GM12801 (cell line): ENCODE data around the gene HOXC4.

ENCODE experiments used
- CTCF ChIP-seq: IDR thresholded peaks from one replicate; pipeline ENCODE4 v1.5.1; 2011; ENCODE audit warnings: control low read depth; ENCODE audit not compliant: insufficient read length; ENCODE audit errors: extremely low read depth

The HOXC4 gene

GRCh38 chr12:54044425-54045103 lies 9.1 kb upstream of the HOXC4 start:
- no peak for TF ChIP-seq CTCF

- no peak for TF ChIP-seq CTCF
Observed at GRCh38 chr12:54045401-54045800, 8.2 kb upstream of the HOXC4 start.

- TF ChIP-seq CTCF: no peak
Observed at GRCh38 chr12:54045868-54046521, 7.6 kb upstream of the HOXC4 start.

- no peak for TF ChIP-seq CTCF
Observed at GRCh38 chr12:54046809-54047159, 6.9 kb upstream of the HOXC4 start.

GRCh38 chr12:54047160-54047963 lies 6.3 kb upstream of the HOXC4 start:
- TF ChIP-seq CTCF: no peak

- TF ChIP-seq CTCF: no peak
Observed at GRCh38 chr12:54047964-54048303, 5.7 kb upstream of the HOXC4 start.

GRCh38 chr12:54048406-54049093 lies 5.1 kb upstream of the HOXC4 start:
- no peak for TF ChIP-seq CTCF
